ENCODE results near the gene ARMC3. TPM values are rescaled to one million over a fixed set of nuclear protein-coding genes. Genes with fewer than 3 reads are reported as not detected.

ARMC3 gene
- total and polyA plus RNA-seq, 2 experiments from 2014 or later = 0.24 TPM; not detected in 1

DNA sequence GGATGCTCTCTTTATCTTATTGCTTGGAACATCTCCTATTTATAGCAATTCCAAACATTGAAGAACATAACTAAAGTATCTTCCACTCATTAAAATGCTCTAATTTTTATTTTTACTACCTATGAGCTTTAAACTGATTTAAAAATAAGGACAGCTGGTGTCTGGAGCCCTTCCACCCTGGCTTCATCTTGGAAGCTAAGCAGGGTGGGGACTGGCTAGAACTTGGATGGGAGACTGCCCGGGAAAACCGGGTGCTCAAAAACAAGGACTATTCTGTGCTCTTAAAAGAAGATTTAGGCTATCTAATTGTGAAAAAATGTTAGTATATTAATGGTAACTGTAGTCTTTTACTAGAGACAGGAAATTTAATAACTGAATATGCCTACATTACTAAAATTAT, 69.2 kb downstream of the ARMC3 start:
- no peak overlapping the region for H3K27ac Mint-ChIP-seq
- no peaks in the 10 kb centered on the region; the same call in 2 of the 3 replicates for H3K9me3 Mint-ChIP-seq
- no peaks in the 10 kb centered on the region for H4K20me1 ChIP-seq (replicated peaks; ENCODE audit: insufficient read depth)
- H3K4me1 Mint-ChIP-seq = peaks cover 16% of the 10 kb centered on the region
- peaks cover 5% of the 10 kb centered on the region for H3K27me3 Mint-ChIP-seq (ENCODE audit: insufficient read depth, low read depth, poor library complexity)
- no peak overlapping the region for H3K4me2 ChIP-seq
- H3K27ac ChIP-seq (ENCODE audit: low read depth) = no peak overlapping the region
- H3K4me3 ChIP-seq = no peak overlapping the region
- H3K9me2 ChIP-seq (ENCODE audit: insufficient read depth) = no peaks in the 10 kb centered on the region
- H3K36me3 ChIP-seq (ENCODE audit: insufficient read depth) = no peaks in the 10 kb centered on the region
- no peaks in the 10 kb centered on the region for H3K27me3 ChIP-seq (ENCODE audit: insufficient read depth)
- ATAC-seq = peak; percentile 55
- H3K4me3 Mint-ChIP-seq = no peak overlapping the region
- H3K79me2 ChIP-seq (replicated peaks; ENCODE audit: insufficient read depth) = no peaks in the 10 kb centered on the region
- peak; percentile 50 for DNase-seq (ENCODE audit: low spot score)
- TF ChIP-seq CREB1 (CRISPR knock-in tag; IDR thresholded peaks at IDR 0.05; ENCODE audit: low read depth) = 0 out of 2 replicates have a peak, but pooled peaks have one; percentile 13
- no peak for TF ChIP-seq EZH2phosphoT487 (IDR thresholded peaks at IDR 0.05; ENCODE audit: unreplicated experiment)
- TF ChIP-seq ZNF331 (CRISPR knock-in tag; IDR thresholded peaks at IDR 0.05; ENCODE audit: low read depth) = no peak
- no peak for TF ChIP-seq ETS1 (IDR thresholded peaks at IDR 0.05)
- no peak for TF ChIP-seq NANOG (IDR thresholded peaks at IDR 0.05; ENCODE audit: borderline replicate concordance)
- TF ChIP-seq REST (IDR thresholded peaks at IDR 0.05; ENCODE audit: unreplicated experiment) = no peak
- H3K36me3 Mint-ChIP-seq (ENCODE audit: low read depth) = no peaks in the 10 kb centered on the region
- H3F3A ChIP-seq (replicated peaks; ENCODE audit: low read depth) = no peaks in the 10 kb centered on the region
- peaks cover 8% of the 10 kb centered on the region; the same call in 1 of the 2 replicates for H3K4me1 ChIP-seq (ENCODE audit: insufficient read depth)
- no peak overlapping the region for H2AFZ ChIP-seq

GRCh38 chr10:22998091-22998490, 70.2 kb downstream of the ARMC3 start:
- peaks cover 12% of the 10 kb centered on the region for H3K4me1 Mint-ChIP-seq
- H3K36me3 Mint-ChIP-seq (ENCODE audit: low read depth) = no peaks in the 10 kb centered on the region
- Histone ChIP-seq H3K79me2 (replicated peaks; ENCODE audit: insufficient read depth) (no peaks in the 10 kb centered on the region), H3K27me3 (ENCODE audit: insufficient read depth) (no peaks in the 10 kb centered on the region), H3F3A (replicated peaks; ENCODE audit: low read depth) (no peaks in the 10 kb centered on the region), H2AFZ (no peak overlapping the region), H3K4me1 (ENCODE audit: insufficient read depth) (peaks cover 8% of the 10 kb centered on the region; the same call in 1 of the 2 replicates), H3K4me2 (no peak overlapping the region), H4K20me1 (replicated peaks; ENCODE audit: insufficient read depth) (no peaks in the 10 kb centered on the region), H3K9me2 (ENCODE audit: insufficient read depth) (no peaks in the 10 kb centered on the region), H3K36me3 (ENCODE audit: insufficient read depth) (no peaks in the 10 kb centered on the region), H3K27ac (ENCODE audit: low read depth) (no peak overlapping the region), H3K4me3 (no peak overlapping the region)
- H3K27me3 Mint-ChIP-seq (ENCODE audit: insufficient read depth, low read depth, poor library complexity) = peaks cover 5% of the 10 kb centered on the region
- H3K9me3 Mint-ChIP-seq = no peaks in the 10 kb centered on the region; the same call in 2 of the 3 replicates
- no peak for ATAC-seq
- no peak overlapping the region for H3K27ac Mint-ChIP-seq
- H3K4me3 Mint-ChIP-seq = no peak overlapping the region
- no peak for DNase-seq (ENCODE audit: low spot score)
- TF ChIP-seq ZNF331 (CRISPR knock-in tag; IDR thresholded peaks at IDR 0.05; ENCODE audit: low read depth) = no peak
- no peak for TF ChIP-seq ZNF114 (CRISPR knock-in tag; IDR thresholded peaks at IDR 0.05)
- no peak for TF ChIP-seq ETS1 (IDR thresholded peaks at IDR 0.05)
- no peak for TF ChIP-seq NANOG (IDR thresholded peaks at IDR 0.05; ENCODE audit: borderline replicate concordance)
- no peak for TF ChIP-seq REST (IDR thresholded peaks at IDR 0.05; ENCODE audit: unreplicated experiment)
- no peak for TF ChIP-seq STAT1 (IDR thresholded peaks at IDR 0.05; ENCODE audit: unreplicated experiment)
- TF ChIP-seq EZH2phosphoT487 (IDR thresholded peaks at IDR 0.05; ENCODE audit: unreplicated experiment) = no peak
- no peak for TF ChIP-seq JUNB (IDR thresholded peaks at IDR 0.05; ENCODE audit: unreplicated experiment)
- no peak for TF ChIP-seq CREB1 (CRISPR knock-in tag; IDR thresholded peaks at IDR 0.05; ENCODE audit: low read depth)
- TF ChIP-seq CTCF (conservative IDR thresholded peaks at IDR 0.05; ENCODE audit: low read depth in 2 of 2) = no peak
- no peak for TF ChIP-seq EZH2 (IDR thresholded peaks at IDR 0.05; ENCODE audit: low read depth, unreplicated experiment)

Data from GM23338 (cell line).